GM10266 (cell line): Measurements from ENCODE around the gene CD151.

Experiments
- DNase-seq: peaks from one replicate; pipeline ENCODE4 v3.0.0; 2012; ENCODE audit errors: extremely low spot score
- TF ChIP-seq, protein P1 (sequence below): IDR thresholded peaks from 2 replicates; pipeline ENCODE4 v1.5.1; 2012; ENCODE audit warnings: mild to moderate bottlenecking, low read depth; ENCODE audit not compliant: control insufficient read depth, insufficient read depth; ENCODE audit errors: missing control alignments

CD151 gene

DNA sequence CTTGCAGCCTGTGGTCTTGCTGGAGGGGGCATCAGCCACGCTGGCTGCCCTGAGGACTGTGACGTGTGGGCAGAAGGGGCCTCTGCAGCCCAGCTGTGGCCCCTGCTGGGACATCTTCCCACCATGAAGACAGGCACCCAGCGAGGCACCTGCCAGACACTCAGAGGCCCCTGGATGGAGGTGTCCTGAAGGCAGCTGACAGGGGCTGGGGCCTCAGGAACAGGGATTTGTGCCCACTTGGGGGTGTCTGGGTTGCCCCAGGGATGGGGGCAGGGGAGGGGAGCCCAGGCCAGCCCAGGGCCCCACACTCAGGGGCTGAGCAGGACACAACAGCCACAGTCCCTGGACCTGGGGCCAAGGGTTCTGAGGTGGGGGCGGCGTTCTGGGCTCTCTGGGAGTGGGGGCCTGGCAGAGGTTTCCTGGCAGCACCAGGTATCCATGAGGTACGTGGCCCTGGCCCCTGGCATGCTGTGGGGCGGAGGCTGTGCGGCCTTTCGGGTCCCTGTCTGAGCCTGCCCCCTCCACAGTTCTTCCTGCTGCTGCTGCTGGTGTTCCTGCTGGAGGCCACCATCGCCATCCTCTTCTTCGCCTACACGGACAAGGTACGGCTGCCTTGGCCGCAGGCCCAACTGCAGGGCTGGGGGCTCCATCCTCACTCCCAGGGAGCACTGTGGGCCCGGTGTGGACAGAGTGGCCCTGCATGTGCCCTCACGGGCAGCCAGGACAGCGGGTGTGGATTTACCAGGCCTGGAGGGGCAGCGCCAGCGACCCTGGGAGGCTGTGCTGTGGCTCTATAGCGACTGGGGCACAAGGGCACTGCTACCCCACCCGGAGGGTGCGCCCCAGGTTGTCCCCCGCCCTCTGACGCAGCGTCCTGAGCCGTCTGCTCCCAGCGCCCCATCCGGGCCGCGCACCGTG lies 31.4 kb downstream of the CD151 start:
- TF ChIP-seq, protein P1, sequence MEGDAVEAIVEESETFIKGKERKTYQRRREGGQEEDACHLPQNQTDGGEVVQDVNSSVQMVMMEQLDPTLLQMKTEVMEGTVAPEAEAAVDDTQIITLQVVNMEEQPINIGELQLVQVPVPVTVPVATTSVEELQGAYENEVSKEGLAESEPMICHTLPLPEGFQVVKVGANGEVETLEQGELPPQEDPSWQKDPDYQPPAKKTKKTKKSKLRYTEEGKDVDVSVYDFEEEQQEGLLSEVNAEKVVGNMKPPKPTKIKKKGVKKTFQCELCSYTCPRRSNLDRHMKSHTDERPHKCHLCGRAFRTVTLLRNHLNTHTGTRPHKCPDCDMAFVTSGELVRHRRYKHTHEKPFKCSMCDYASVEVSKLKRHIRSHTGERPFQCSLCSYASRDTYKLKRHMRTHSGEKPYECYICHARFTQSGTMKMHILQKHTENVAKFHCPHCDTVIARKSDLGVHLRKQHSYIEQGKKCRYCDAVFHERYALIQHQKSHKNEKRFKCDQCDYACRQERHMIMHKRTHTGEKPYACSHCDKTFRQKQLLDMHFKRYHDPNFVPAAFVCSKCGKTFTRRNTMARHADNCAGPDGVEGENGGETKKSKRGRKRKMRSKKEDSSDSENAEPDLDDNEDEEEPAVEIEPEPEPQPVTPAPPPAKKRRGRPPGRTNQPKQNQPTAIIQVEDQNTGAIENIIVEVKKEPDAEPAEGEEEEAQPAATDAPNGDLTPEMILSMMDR, result no peak
- no peak for DNase-seq

DNA sequence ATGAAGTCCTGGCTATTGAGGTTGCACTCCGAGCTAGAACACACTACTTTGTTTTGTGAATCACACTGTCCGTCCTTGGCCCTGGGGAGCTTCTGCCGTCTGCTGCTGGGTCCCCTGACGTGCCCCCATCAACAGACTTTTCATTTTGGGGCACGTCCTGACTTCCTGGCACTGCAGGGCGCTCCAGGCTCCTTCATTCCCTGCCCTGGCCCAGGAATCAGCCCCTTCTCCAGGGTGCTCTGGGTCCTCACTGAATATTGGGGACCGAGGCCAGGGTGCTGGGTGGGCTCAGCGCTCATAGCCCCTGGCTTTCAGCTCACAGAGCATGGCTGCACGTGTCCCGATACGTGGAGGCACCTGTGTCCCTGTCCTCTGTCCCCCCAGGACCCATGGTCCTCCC lies 32.1 kb downstream of the CD151 start:
- DNase-seq, result no peak
- TF ChIP-seq, protein P1, result no peak

DNA sequence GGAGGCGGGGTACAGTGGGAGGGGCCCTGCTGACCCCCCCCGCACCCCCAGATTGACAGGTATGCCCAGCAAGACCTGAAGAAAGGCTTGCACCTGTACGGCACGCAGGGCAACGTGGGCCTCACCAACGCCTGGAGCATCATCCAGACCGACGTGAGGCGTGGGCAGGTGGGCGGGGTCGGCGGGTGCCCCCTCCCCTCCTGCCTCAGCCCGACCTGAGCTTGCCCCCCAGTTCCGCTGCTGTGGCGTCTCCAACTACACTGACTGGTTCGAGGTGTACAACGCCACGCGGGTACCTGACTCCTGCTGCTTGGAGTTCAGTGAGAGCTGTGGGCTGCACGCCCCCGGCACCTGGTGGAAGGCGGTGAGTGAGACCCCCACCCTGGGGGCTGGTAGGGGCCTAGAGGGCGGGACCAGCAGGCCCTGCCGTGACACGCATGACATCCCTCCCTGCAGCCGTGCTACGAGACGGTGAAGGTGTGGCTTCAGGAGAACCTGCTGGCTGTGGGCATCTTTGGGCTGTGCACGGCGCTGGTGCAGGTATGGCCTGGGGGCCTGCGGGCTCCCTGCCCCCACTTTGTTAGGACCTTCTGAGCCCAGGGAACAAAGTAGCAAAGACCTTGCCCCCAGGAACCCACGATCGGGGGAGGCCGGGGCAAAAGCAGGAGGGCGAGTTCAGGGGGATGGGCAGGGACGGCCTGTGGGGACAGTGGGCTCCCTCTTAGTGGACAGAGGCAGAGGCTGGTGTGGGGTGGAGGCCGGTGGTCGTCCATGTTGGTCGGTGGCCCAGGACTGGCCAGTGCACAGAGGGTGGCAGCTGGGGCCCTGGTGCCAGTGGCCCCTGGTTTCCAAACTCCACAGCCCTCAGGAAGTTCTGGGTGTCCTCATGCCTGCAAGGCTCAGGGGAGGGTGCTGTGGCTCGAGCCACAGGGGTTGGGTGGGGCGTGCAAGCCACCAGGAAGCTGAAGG lies 33.0 kb downstream of the CD151 start:
- TF ChIP-seq, protein P1, result no peak
- no peak for DNase-seq

DNA sequence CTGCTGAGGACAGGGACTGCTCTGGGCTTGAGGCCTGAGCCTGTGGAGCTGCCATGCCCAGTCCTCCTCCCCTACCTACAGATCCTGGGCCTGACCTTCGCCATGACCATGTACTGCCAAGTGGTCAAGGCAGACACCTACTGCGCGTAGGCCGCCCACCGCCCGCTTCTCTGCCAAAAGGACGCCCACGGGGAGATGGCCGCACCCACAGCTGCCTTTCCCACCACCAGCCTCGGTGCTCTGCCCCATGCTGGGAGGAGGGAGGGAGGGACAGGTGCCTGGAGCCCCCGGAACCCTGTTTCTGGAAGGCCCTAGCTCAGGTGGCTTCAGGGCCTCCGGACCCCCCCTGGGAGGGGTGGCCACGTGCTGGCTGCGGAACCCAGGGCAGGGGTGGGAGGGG lies 33.7 kb downstream of the CD151 start:
- TF ChIP-seq, protein P1, result no peak
- no peak for DNase-seq

DNA sequence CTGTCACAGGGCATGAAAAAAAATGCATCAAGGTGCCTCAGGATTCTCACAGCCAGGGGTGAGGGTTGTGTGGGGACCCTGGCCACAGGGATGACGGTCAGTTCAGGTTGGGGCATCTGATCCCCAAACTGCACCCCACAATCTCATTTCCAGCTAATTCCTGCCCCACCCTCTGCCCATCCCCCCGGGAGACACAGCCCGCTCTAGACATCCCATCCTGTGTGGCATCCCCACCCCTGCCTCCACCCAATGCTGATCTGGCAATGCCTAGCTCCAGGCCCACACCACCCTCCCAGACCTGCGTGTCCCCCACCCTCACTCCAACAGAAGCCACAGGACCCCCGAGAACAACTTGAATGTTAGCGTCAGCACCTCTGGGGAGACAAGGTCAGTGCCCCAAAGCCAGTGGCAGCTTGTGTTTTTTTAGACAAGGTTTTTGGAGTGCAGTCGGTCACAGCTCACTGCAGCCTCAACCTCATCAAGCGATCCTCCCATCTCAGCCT lies 35.2 kb downstream of the CD151 start:
- TF ChIP-seq, protein P1, result no peak
- no peak for DNase-seq

DNA sequence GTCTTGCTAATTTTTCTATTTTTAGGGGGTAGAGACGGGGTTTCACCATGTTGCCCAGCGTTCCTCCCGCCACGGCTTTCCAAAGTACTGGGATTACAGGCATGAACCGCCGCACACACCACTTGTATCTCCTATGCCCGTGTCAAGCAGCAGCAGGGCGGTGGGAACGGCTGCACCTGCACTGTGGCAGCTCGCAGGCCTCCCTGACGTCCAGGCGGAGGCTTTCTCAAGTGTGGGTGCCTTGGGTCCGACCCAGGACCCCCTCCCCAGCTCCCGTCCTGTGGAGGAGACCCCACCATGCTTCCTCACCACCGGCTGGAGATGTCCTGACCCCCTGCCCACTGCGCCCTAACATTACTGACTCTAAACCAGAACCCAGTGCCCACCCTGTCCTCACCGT lies 35.6 kb downstream of the CD151 start:
- TF ChIP-seq, protein P1, result no peak
- no peak for DNase-seq
